NCI-H2107 (cell line): ENCODE measurements around the gene SPATA46.
"Not testable (repeated sequence)": the region's sequence is repeated elsewhere in the genome, so short reads cannot be mapped to it uniquely, and the experiment has no call there.

ENCODE experiments used
- DNase-seq: peaks from one replicate; lab custom pipeline; 2025; lab: John Stamatoyannopoulos, UW

Gene SPATA46

GRCh38 chr1:162376691-162377090 lies at the start of gene SPATA46:
Gene SPATA46, minus strand, starts transcription at chr1:162376854. Its CDS starts 64 bp downstream, at chr1:162376790.
- no peak for DNase-seq

GRCh38 chr1:162422662-162423375 lies 46.2 kb upstream of the SPATA46 start:
- no peak for DNase-seq

- DNase-seq: no peak
Observed at GRCh38 chr1:162421258-162422164, 44.9 kb upstream of the SPATA46 start.

- DNase-seq: no peak
Observed at GRCh38 chr1:162420120-162420519, 43.5 kb upstream of the SPATA46 start.

GRCh38 chr1:162419450-162419931 lies 42.8 kb upstream of the SPATA46 start:
- not testable (repeated sequence) for DNase-seq

- not testable (repeated sequence) for DNase-seq
Observed at GRCh38 chr1:162418584-162418983, 41.9 kb upstream of the SPATA46 start.

- DNase-seq: no peak
Observed at GRCh38 chr1:162417650-162418049, 41.0 kb upstream of the SPATA46 start.

- DNase-seq: no peak
Observed at GRCh38 chr1:162416909-162417308, 40.3 kb upstream of the SPATA46 start.

- no peak for DNase-seq
Observed at GRCh38 chr1:162416215-162416614, 39.6 kb upstream of the SPATA46 start.

- DNase-seq: no peak
Observed at GRCh38 chr1:162412002-162412401, 35.3 kb upstream of the SPATA46 start, which contains the start of gene SH2D1B. Gene SH2D1B, minus strand, starts transcription at chr1:162412136. Its CDS starts 120 bp downstream, at chr1:162412016.

GRCh38 chr1:162407539-162407938 lies 30.9 kb upstream of the SPATA46 start:
- DNase-seq: no peak

GRCh38 chr1:162406811-162407210 lies 30.2 kb upstream of the SPATA46 start:
- no peak for DNase-seq

GRCh38 chr1:162405800-162406199 lies 29.1 kb upstream of the SPATA46 start:
- DNase-seq: no peak

GRCh38 chr1:162404550-162405160 lies 28.0 kb upstream of the SPATA46 start:
- DNase-seq: no peak

- DNase-seq: no peak
Observed at GRCh38 chr1:162400790-162401355, 24.2 kb upstream of the SPATA46 start.

GRCh38 chr1:162398999-162399580 lies 22.4 kb upstream of the SPATA46 start:
- DNase-seq: no peak

GRCh38 chr1:162397943-162398560 lies 21.4 kb upstream of the SPATA46 start:
- no peak for DNase-seq

GRCh38 chr1:162397039-162397448 lies 20.4 kb upstream of the SPATA46 start:
- DNase-seq: no peak

- DNase-seq: no peak
Observed at GRCh38 chr1:162396201-162396906, 19.7 kb upstream of the SPATA46 start.

- DNase-seq: no peak
Observed at GRCh38 chr1:162391790-162392563, 15.3 kb upstream of the SPATA46 start.
